Hepatocyte (in vitro differentiated cells): ENCODE results near the gene SLC2A13. TPM values are rescaled to one million over a fixed set of nuclear protein-coding genes. Genes with fewer than 3 reads are reported as not detected.
A peak's percentile ranks its signal among the peaks of the same experiment; 100 is the strongest.

Experiments
- DNase-seq: peaks from one replicate; pipeline ENCODE4 v3.0.0-alpha.2; 2016; ENCODE audit warnings: low spot score
- H2AFZ ChIP-seq: fragments of 200-600 bp; sonication (generic); 2 replicates; pipeline ENCODE4 v1.6.0; 2016; ENCODE audit warnings: antibody characterized with exemption, mild to moderate bottlenecking
- H3K27ac ChIP-seq: fragments of 200-600 bp; sonication (generic); 2 replicates; pipeline ENCODE4 v1.5.1; 2016; ENCODE audit warnings: mild to moderate bottlenecking
- H3K27me3 ChIP-seq: fragments of 200-600 bp; sonication (generic); 2 replicates; pipeline ENCODE4 v1.6.1; 2016
- H3K36me3 ChIP-seq: fragments of 200-600 bp; sonication (generic); replicated peaks from 2 replicates; pipeline ENCODE4 v1.5.1; 2016; ENCODE audit warnings: low read depth; ENCODE audit not compliant: insufficient read depth
- H3K4me1 ChIP-seq: fragments of 200-600 bp; sonication (generic); 2 replicates; pipeline ENCODE4 v1.5.1; 2016; ENCODE audit warnings: mild to moderate bottlenecking, moderate library complexity; ENCODE audit not compliant: insufficient read depth
- H3K4me2 ChIP-seq: fragments of 200-600 bp; sonication (generic); 2 replicates; pipeline ENCODE4 v1.6.0; 2016
- H3K4me3 ChIP-seq: fragments of 200-600 bp; sonication (generic); 2 replicates; pipeline ENCODE4 v1.5.1; 2016; ENCODE audit warnings: mild to moderate bottlenecking
- H3K79me2 ChIP-seq: fragments of 200-600 bp; sonication (generic); 2 replicates; pipeline ENCODE4 v1.6.0; 2017; ENCODE audit warnings: mild to moderate bottlenecking
- H3K9me2 ChIP-seq: fragments of 200-600 bp; sonication (generic); replicated peaks from 2 replicates; pipeline ENCODE4 v1.6.0; 2017; ENCODE audit warnings: mild to moderate bottlenecking; ENCODE audit not compliant: insufficient read depth
- H3K9me3 ChIP-seq: fragments of 200-600 bp; sonication (generic); 2 replicates; pipeline ENCODE4 v1.5.1; 2016; ENCODE audit warnings: low read depth, mild to moderate bottlenecking
- H4K20me1 ChIP-seq: fragments of 200-600 bp; sonication (generic); 2 replicates; pipeline ENCODE4 v1.6.0; 2016; ENCODE audit warnings: mild to moderate bottlenecking; ENCODE audit not compliant: insufficient read depth, poor library complexity, severe bottlenecking
- CTCF ChIP-seq: fragments of 200-600 bp; sonication (generic); IDR thresholded peaks from 2 replicates; pipeline ENCODE4 v1.5.1; 2016; ENCODE audit warnings: antibody characterized with exemption, mild to moderate bottlenecking; ENCODE audit not compliant: poor library complexity
- EZH2 ChIP-seq: fragments of 200-600 bp; sonication (generic); IDR thresholded peaks from 2 replicates; pipeline ENCODE4 v1.6.1; 2016; ENCODE audit warnings: antibody characterized with exemption, mild to moderate bottlenecking, borderline replicate concordance
- EZH2phosphoT487 ChIP-seq: fragments of 200-600 bp; sonication (generic); IDR thresholded peaks from one replicate; pipeline ENCODE4 v1.6.1; 2018; ENCODE audit warnings: antibody characterized with exemption, mild to moderate bottlenecking, low read depth, moderate library complexity; ENCODE audit not compliant: unreplicated experiment, severe bottlenecking
- WGBS: methylation state at CpG from one replicate; pipeline ENCODE4 v1.1.6; 2016; ENCODE audit warnings: low lambda C conversion rate; ENCODE audit errors: missing lambda C conversion rate; 5-methylcytosine and 5-hydroxymethylcytosine counted together
- polyA plus RNA-seq: library from polyadenylated mRNA; unstranded; fragments of >200 nt; fragmentation: Nextera tagmentation; extraction: Ambion mirVana; gene quantifications from 2 replicates; pipeline ENCODE4 v1.2.1, GENCODE V29; 2016
- total RNA-seq: library from RNA; depleted of rRNA; stranded (reverse); fragments of >200 nt; gene quantifications from 2 replicates; pipeline ENCODE4 v1.2.3, GENCODE V29; 2014

SLC2A13 gene
- total and polyA plus RNA-seq, 2 experiments from 2014 or later = 12.1 to 21.1 TPM

DNA sequence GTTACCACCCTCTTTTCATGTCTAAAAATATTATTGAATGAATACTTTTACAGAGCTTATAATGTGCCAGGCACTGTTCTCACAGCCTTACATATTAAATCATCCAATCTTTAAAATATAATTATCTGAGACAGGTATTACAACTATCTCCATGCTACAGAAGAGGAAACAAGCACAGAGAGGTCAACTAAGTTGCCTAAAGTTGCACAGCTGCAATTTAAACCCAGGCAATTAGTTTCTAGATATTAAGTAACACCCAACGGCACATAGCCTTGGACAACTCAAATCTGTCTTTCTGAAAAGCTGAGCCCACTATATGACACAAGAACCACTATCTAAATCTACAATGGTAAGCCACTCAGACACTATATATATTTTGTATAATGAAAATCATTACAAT is 92.6 kb downstream of the SLC2A13 start:
- H3K79me2 ChIP-seq = no peaks in the 10 kb centered on the region
- no peaks in the 10 kb centered on the region for H3K9me2 ChIP-seq
- WGBS = 90% methylated on average over 1 of the region's 1 CpG
- H3K27ac ChIP-seq = no peak overlapping the region
- no peaks in the 10 kb centered on the region for H3K4me1 ChIP-seq
- H3K36me3 ChIP-seq = no peaks in the 10 kb centered on the region
- no peaks in the 10 kb centered on the region for H3K9me3 ChIP-seq
- no peak for DNase-seq
- H2AFZ ChIP-seq = no peak overlapping the region
- TF ChIP-seq EZH2phosphoT487 = no peak
- no peaks in the 10 kb centered on the region for H3K27me3 ChIP-seq
- no peak overlapping the region for H3K4me3 ChIP-seq
- H3K4me2 ChIP-seq = no peak overlapping the region
- H4K20me1 ChIP-seq = no peaks in the 10 kb centered on the region

- Histone ChIP-seq H4K20me1 (no peaks in the 10 kb centered on the region), H3K4me2 (peak overlapping the region; percentile 11), H3K36me3 (no peaks in the 10 kb centered on the region), H2AFZ (no peak overlapping the region), H3K9me2 (no peaks in the 10 kb centered on the region), H3K9me3 (no peaks in the 10 kb centered on the region), H3K27ac (no peak overlapping the region), H3K79me2 (no peaks in the 10 kb centered on the region), H3K4me1 (no peaks in the 10 kb centered on the region), H3K27me3 (no peaks in the 10 kb centered on the region), H3K4me3 (no peak overlapping the region)
- no peak for TF ChIP-seq EZH2
- TF ChIP-seq CTCF = no peak
- no peak for TF ChIP-seq EZH2phosphoT487
- no peak for DNase-seq
- 37% methylated on average over 3 of the region's 3 CpGs for WGBS
Observed at GRCh38 chr12:40012711-40013110, 93.2 kb downstream of the SLC2A13 start.

GRCh38 chr12:40011775-40012129 is 94.1 kb downstream of the SLC2A13 start:
- Histone ChIP-seq H3K9me3 (no peaks in the 10 kb centered on the region), H3K27ac (no peak overlapping the region), H3K9me2 (no peaks in the 10 kb centered on the region), H3K36me3 (no peaks in the 10 kb centered on the region), H3K27me3 (no peaks in the 10 kb centered on the region), H3K4me3 (no peak overlapping the region), H3K4me1 (no peaks in the 10 kb centered on the region), H3K4me2 (no peak overlapping the region), H2AFZ (no peak overlapping the region), H4K20me1 (no peaks in the 10 kb centered on the region), H3K79me2 (no peaks in the 10 kb centered on the region)
- WGBS = 86% methylated on average over 3 of the region's 3 CpGs
- no peak for DNase-seq
- TF ChIP-seq CTCF (no peak), EZH2 (no peak), EZH2phosphoT487 (no peak)

DNA sequence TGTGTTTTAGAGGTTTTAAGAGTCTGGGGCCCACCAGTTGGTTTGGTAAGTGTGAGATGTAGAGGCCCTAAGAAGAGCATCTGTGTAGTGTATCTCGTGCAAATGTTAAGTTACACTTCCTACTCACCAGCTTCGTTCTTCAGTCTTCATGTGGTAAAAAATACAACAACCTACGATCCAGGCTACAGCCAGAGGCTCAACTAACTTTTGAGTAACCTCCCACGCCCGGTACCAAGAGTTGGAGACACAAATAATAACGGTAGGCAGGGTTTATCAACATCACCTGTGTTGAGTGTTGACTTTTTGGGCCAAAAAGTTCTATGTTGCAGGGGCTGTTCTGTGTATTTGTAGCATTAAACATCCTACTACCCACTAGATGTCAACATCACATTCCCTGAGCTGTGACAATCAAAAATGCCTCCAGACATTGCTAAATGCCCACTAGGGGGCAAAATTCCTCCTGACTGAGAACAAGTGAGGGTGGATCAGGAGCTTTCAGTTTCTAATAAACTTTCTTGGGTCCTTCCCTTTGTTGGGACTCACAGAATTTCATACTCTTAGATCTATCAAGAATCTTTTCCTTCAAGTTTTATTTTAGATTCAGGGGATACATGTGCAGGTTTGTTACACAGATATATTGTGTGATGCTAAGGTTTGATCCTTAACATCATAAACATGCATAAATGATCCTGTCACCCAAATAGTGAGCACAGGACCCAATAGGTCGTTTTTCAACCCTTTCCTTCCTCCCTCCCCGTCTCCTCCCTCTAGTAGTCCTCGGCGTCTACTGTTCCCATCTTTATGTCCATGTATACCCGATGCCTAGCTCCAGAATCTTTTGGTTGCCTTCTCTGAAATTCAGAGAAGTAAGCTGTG is 94.7 kb downstream of the SLC2A13 start:
- peak; percentile 83 for DNase-seq

More for the DNA sequence above, 94.7 kb downstream of the SLC2A13 start:
- WGBS = 71% methylated on average over 11 of the region's 11 CpGs
- Histone ChIP-seq H3K4me2 (no peak overlapping the region), H4K20me1 (no peaks in the 10 kb centered on the region), H3K36me3 (no peaks in the 10 kb centered on the region), H3K4me1 (no peaks in the 10 kb centered on the region), H3K9me3 (no peaks in the 10 kb centered on the region), H3K4me3 (no peak overlapping the region), H2AFZ (no peak overlapping the region), H3K9me2 (no peaks in the 10 kb centered on the region), H3K27ac (no peak overlapping the region), H3K27me3 (no peaks in the 10 kb centered on the region), H3K79me2 (no peaks in the 10 kb centered on the region)
- TF ChIP-seq EZH2phosphoT487 (no peak), CTCF (peak; percentile 72)
